Measurements from ENCODE around the gene ZKSCAN1. TPM values are rescaled to one million over a fixed set of nuclear protein-coding genes. Genes with fewer than 3 reads are reported as not detected.

Gene ZKSCAN1
- polyA plus RNA-seq, 2 donors: 10.5 to 25.0 TPM

GRCh38 chr7:100027197-100027596 is 11.8 kb downstream of the ZKSCAN1 start:
- 85 to 86% methylated on average over 11 of the region's 11 CpGs for WGBS, 2 donors
- Histone ChIP-seq H3K4me3 (ENCODE audit: low read depth in 1 of 2, low read length in 2 of 2) (no peak overlapping the region), H3K27ac (ENCODE audit: low read depth in 2 of 2, low read length in 1 of 2) (no peak overlapping the region), H3K4me1 (ENCODE audit: control insufficient read depth in 2 of 2, insufficient read depth in 2 of 2, low read length in 1 of 2) (peaks cover 0 to 7% of the 10 kb centered on the region in 2 donors), H3K36me3 (ENCODE audit: control insufficient read depth in 2 of 2, insufficient read depth in 2 of 2, low read length in 1 of 2) (peaks cover 15 to 32% of the 10 kb centered on the region in 2 donors), H3K27me3 (ENCODE audit: control insufficient read depth in 1 of 2, insufficient read depth in 2 of 2, low read length in 2 of 2) (no peaks in the 10 kb centered on the region), H3K9me3 (ENCODE audit: control insufficient read depth in 2 of 2, insufficient read depth in 1 of 2, low read depth in 1 of 2, low read length in 1 of 2) (no peaks in the 10 kb centered on the region)

- Histone ChIP-seq H3K36me3 (ENCODE audit: control insufficient read depth in 2 of 2, insufficient read depth in 2 of 2, low read length in 1 of 2) (peaks cover 12 to 29% of the 10 kb centered on the region in 2 donors), H3K27me3 (ENCODE audit: control insufficient read depth in 1 of 2, insufficient read depth in 2 of 2, low read length in 2 of 2) (no peaks in the 10 kb centered on the region), H3K27ac (ENCODE audit: low read depth in 2 of 2, low read length in 1 of 2) (no peak overlapping the region), H3K9me3 (ENCODE audit: control insufficient read depth in 2 of 2, insufficient read depth in 1 of 2, low read depth in 1 of 2, low read length in 1 of 2) (no peaks in the 10 kb centered on the region), H3K4me3 (ENCODE audit: low read depth in 1 of 2, low read length in 2 of 2) (no peak overlapping the region), H3K4me1 (ENCODE audit: control insufficient read depth in 2 of 2, insufficient read depth in 2 of 2, low read length in 1 of 2) (no peaks in the 10 kb centered on the region)
- WGBS, 2 donors: 59 to 64% methylated on average over 5 of the region's 5 CpGs
Measured at GRCh38 chr7:100029596-100029995, 14.2 kb downstream of the ZKSCAN1 start.

GRCh38 chr7:100033526-100033925 is 18.1 kb downstream of the ZKSCAN1 start:
- H3K4me1 ChIP-seq (ENCODE audit: control insufficient read depth in 2 of 2, insufficient read depth in 2 of 2, low read length in 1 of 2): no peaks in the 10 kb centered on the region
- H3K9me3 ChIP-seq (ENCODE audit: control insufficient read depth in 2 of 2, insufficient read depth in 1 of 2, low read depth in 1 of 2, low read length in 1 of 2): no peaks in the 10 kb centered on the region
- H3K27me3 ChIP-seq (ENCODE audit: control insufficient read depth in 1 of 2, insufficient read depth in 2 of 2, low read length in 2 of 2): no peaks in the 10 kb centered on the region
- WGBS, 2 donors: 93 to 94% methylated on average over 6 of the region's 6 CpGs
- no peak overlapping the region for H3K4me3 ChIP-seq (ENCODE audit: low read depth in 1 of 2, low read length in 2 of 2)
- peaks cover 17 to 29% of the 10 kb centered on the region in 2 donors for H3K36me3 ChIP-seq (ENCODE audit: control insufficient read depth in 2 of 2, insufficient read depth in 2 of 2, low read length in 1 of 2)
- no peak overlapping the region for H3K27ac ChIP-seq (ENCODE audit: low read depth in 2 of 2, low read length in 1 of 2)

GRCh38 chr7:100034871-100035510 is 19.6 kb downstream of the ZKSCAN1 start:
- no peaks in the 10 kb centered on the region for H3K4me1 ChIP-seq (ENCODE audit: control insufficient read depth in 2 of 2, insufficient read depth in 2 of 2, low read length in 1 of 2)
- H3K36me3 ChIP-seq (ENCODE audit: control insufficient read depth in 2 of 2, insufficient read depth in 2 of 2, low read length in 1 of 2): peaks cover 17 to 24% of the 10 kb centered on the region in 2 donors
- no peaks in the 10 kb centered on the region for H3K27me3 ChIP-seq (ENCODE audit: control insufficient read depth in 1 of 2, insufficient read depth in 2 of 2, low read length in 2 of 2)
- H3K4me3 ChIP-seq (ENCODE audit: low read depth in 1 of 2, low read length in 2 of 2): no peak overlapping the region
- WGBS, 2 donors: 69 to 71% methylated on average over 8 of the region's 8 CpGs
- H3K27ac ChIP-seq (ENCODE audit: low read depth in 2 of 2, low read length in 1 of 2): no peak overlapping the region
- H3K9me3 ChIP-seq (ENCODE audit: control insufficient read depth in 2 of 2, insufficient read depth in 1 of 2, low read depth in 1 of 2, low read length in 1 of 2): no peaks in the 10 kb centered on the region

GRCh38 chr7:100035876-100036275 is 20.5 kb downstream of the ZKSCAN1 start:
- 91 to 96% methylated on average over 6 of the region's 6 CpGs for WGBS, 2 donors
- H3K27me3 ChIP-seq (ENCODE audit: control insufficient read depth in 1 of 2, insufficient read depth in 2 of 2, low read length in 2 of 2): no peaks in the 10 kb centered on the region
- no peaks in the 10 kb centered on the region for H3K9me3 ChIP-seq (ENCODE audit: control insufficient read depth in 2 of 2, insufficient read depth in 1 of 2, low read depth in 1 of 2, low read length in 1 of 2)
- H3K27ac ChIP-seq (ENCODE audit: low read depth in 2 of 2, low read length in 1 of 2): peak overlapping the region in 1 of 2 donors; percentile 13
- no peak overlapping the region for H3K4me3 ChIP-seq (ENCODE audit: low read depth in 1 of 2, low read length in 2 of 2)
- no peaks in the 10 kb centered on the region for H3K4me1 ChIP-seq (ENCODE audit: control insufficient read depth in 2 of 2, insufficient read depth in 2 of 2, low read length in 1 of 2)
- H3K36me3 ChIP-seq (ENCODE audit: control insufficient read depth in 2 of 2, insufficient read depth in 2 of 2, low read length in 1 of 2): peaks cover 15% of the 10 kb centered on the region in 2 donors

- H3K4me1 ChIP-seq (ENCODE audit: control insufficient read depth in 2 of 2, insufficient read depth in 2 of 2, low read length in 1 of 2): no peaks in the 10 kb centered on the region
- no peaks in the 10 kb centered on the region for H3K27me3 ChIP-seq (ENCODE audit: control insufficient read depth in 1 of 2, insufficient read depth in 2 of 2, low read length in 2 of 2)
- no peak overlapping the region for H3K4me3 ChIP-seq (ENCODE audit: low read depth in 1 of 2, low read length in 2 of 2)
- no peaks in the 10 kb centered on the region for H3K9me3 ChIP-seq (ENCODE audit: control insufficient read depth in 2 of 2, insufficient read depth in 1 of 2, low read depth in 1 of 2, low read length in 1 of 2)
- H3K27ac ChIP-seq (ENCODE audit: low read depth in 2 of 2, low read length in 1 of 2): no peak overlapping the region
- 92 to 96% methylated on average over 7 of the region's 7 CpGs for WGBS, 2 donors
- H3K36me3 ChIP-seq (ENCODE audit: control insufficient read depth in 2 of 2, insufficient read depth in 2 of 2, low read length in 1 of 2): peaks cover 11 to 14% of the 10 kb centered on the region in 2 donors
Measured at GRCh38 chr7:100038326-100038725, 22.9 kb downstream of the ZKSCAN1 start.

GRCh38 chr7:100040575-100040974 is 25.2 kb downstream of the ZKSCAN1 start:
- peak overlapping the region in 1 of 2 donors; percentile 1 for H3K27ac ChIP-seq (ENCODE audit: low read depth in 2 of 2, low read length in 1 of 2)
- peaks cover 2 to 5% of the 10 kb centered on the region in 2 donors for H3K36me3 ChIP-seq (ENCODE audit: control insufficient read depth in 2 of 2, insufficient read depth in 2 of 2, low read length in 1 of 2)
- no peak overlapping the region for H3K4me3 ChIP-seq (ENCODE audit: low read depth in 1 of 2, low read length in 2 of 2)
- H3K27me3 ChIP-seq (ENCODE audit: control insufficient read depth in 1 of 2, insufficient read depth in 2 of 2, low read length in 2 of 2): no peaks in the 10 kb centered on the region
- WGBS, 2 donors: 66 to 76% methylated on average over 7 of the region's 7 CpGs
- H3K4me1 ChIP-seq (ENCODE audit: control insufficient read depth in 2 of 2, insufficient read depth in 2 of 2, low read length in 1 of 2): no peaks in the 10 kb centered on the region
- no peaks in the 10 kb centered on the region for H3K9me3 ChIP-seq (ENCODE audit: control insufficient read depth in 2 of 2, insufficient read depth in 1 of 2, low read depth in 1 of 2, low read length in 1 of 2)

GRCh38 chr7:100044718-100045117 is 29.3 kb downstream of the ZKSCAN1 start:
- Histone ChIP-seq H3K4me3 (ENCODE audit: low read depth in 1 of 2, low read length in 2 of 2) (no peak overlapping the region), H3K4me1 (ENCODE audit: control insufficient read depth in 2 of 2, insufficient read depth in 2 of 2, low read length in 1 of 2) (no peaks in the 10 kb centered on the region), H3K27ac (ENCODE audit: low read depth in 2 of 2, low read length in 1 of 2) (no peak overlapping the region), H3K36me3 (ENCODE audit: control insufficient read depth in 2 of 2, insufficient read depth in 2 of 2, low read length in 1 of 2) (no peaks in the 10 kb centered on the region), H3K9me3 (ENCODE audit: control insufficient read depth in 2 of 2, insufficient read depth in 1 of 2, low read depth in 1 of 2, low read length in 1 of 2) (no peaks in the 10 kb centered on the region), H3K27me3 (ENCODE audit: control insufficient read depth in 1 of 2, insufficient read depth in 2 of 2, low read length in 2 of 2) (no peaks in the 10 kb centered on the region)
- WGBS, 2 donors: 31 to 33% methylated on average over 6 of the region's 6 CpGs

- no peaks in the 10 kb centered on the region for H3K4me1 ChIP-seq (ENCODE audit: control insufficient read depth in 2 of 2, insufficient read depth in 2 of 2, low read length in 1 of 2)
- no peak overlapping the region for H3K27ac ChIP-seq (ENCODE audit: low read depth in 2 of 2, low read length in 1 of 2)
- H3K4me3 ChIP-seq (ENCODE audit: low read depth in 1 of 2, low read length in 2 of 2): no peak overlapping the region
- no peaks in the 10 kb centered on the region for H3K9me3 ChIP-seq (ENCODE audit: control insufficient read depth in 2 of 2, insufficient read depth in 1 of 2, low read depth in 1 of 2, low read length in 1 of 2)
- H3K27me3 ChIP-seq (ENCODE audit: control insufficient read depth in 1 of 2, insufficient read depth in 2 of 2, low read length in 2 of 2): no peaks in the 10 kb centered on the region
- no peaks in the 10 kb centered on the region for H3K36me3 ChIP-seq (ENCODE audit: control insufficient read depth in 2 of 2, insufficient read depth in 2 of 2, low read length in 1 of 2)
- 71 to 82% methylated on average over 4 of the region's 4 CpGs for WGBS, 2 donors
Measured at GRCh38 chr7:100048680-100049079, 33.3 kb downstream of the ZKSCAN1 start.

Data from esophagus (tissue), 2 donors.